IMR-90 (cell line): ENCODE results near the gene KLK6.

Source experiments
- BHLHE40 ChIP-seq: fragments of 150-350 bp; IDR thresholded peaks from 2 replicates; pipeline ENCODE4 v1.6.1; 2016; ENCODE audit warnings: mild to moderate bottlenecking, low read depth, low read length
- CEBPB ChIP-seq: IDR thresholded peaks from 2 replicates; pipeline ENCODE4 v1.6.1; 2012; ENCODE audit warnings: low read depth, low read length, improper control_type of control experiment
- CTCF ChIP-seq: conservative IDR thresholded peaks from 2 replicates; pipeline ENCODE4 v1.5.1; 2012; ENCODE audit warnings: mild to moderate bottlenecking, low read depth, low read length, improper control_type of control experiment
- MAFK ChIP-seq: IDR thresholded peaks from 2 replicates; pipeline ENCODE4 v1.6.1; 2012; ENCODE audit warnings: low read depth, low read length, improper control_type of control experiment
- MAZ ChIP-seq: IDR thresholded peaks from 2 replicates; pipeline ENCODE4 v1.6.1; 2012; ENCODE audit warnings: low read depth, mild to moderate bottlenecking, low read length, improper control_type of control experiment, moderate library complexity, borderline replicate concordance
- MXI1 ChIP-seq: IDR thresholded peaks from 2 replicates; pipeline ENCODE4 v1.6.1; 2012; ENCODE audit warnings: low read depth, mild to moderate bottlenecking, low read length, moderate library complexity, borderline replicate concordance
- NFE2L2 ChIP-seq: fragments of 150-350 bp; IDR thresholded peaks from 2 replicates; pipeline ENCODE4 v1.6.1; 2016; ENCODE audit warnings: low read depth, mild to moderate bottlenecking, low read length
- POLR2A ChIP-seq: IDR thresholded peaks from 2 replicates; pipeline ENCODE4 v1.6.1; 2012; ENCODE audit warnings: mild to moderate bottlenecking, low read depth, low read length
- RAD21 ChIP-seq: IDR thresholded peaks from 2 replicates; pipeline ENCODE4 v1.6.1; 2012; ENCODE audit warnings: low read length, improper control_type of control experiment
- SMC3 ChIP-seq: fragments of 150-350 bp; IDR thresholded peaks from 2 replicates; pipeline ENCODE4 v1.6.1; 2016; ENCODE audit warnings: low read depth, mild to moderate bottlenecking, antibody characterized with exemption, low read length, moderate library complexity
- USF2 ChIP-seq: fragments of 150-350 bp; IDR thresholded peaks from 2 replicates; pipeline ENCODE4 v1.6.1; 2017; ENCODE audit warnings: mild to moderate bottlenecking, antibody characterized with exemption, low read length, low read depth

GRCh38 chr19:50924586-50924985 is 44.8 kb downstream of the KLK6 start:
- no peak for TF ChIP-seq CTCF
- no peak for TF ChIP-seq POLR2A
- no peak for TF ChIP-seq BHLHE40
- TF ChIP-seq CEBPB = no peak
- TF ChIP-seq SMC3 = no peak
- TF ChIP-seq NFE2L2 = no peak
- no peak for TF ChIP-seq MAFK
- TF ChIP-seq MAZ = no peak
- no peak for TF ChIP-seq MXI1
- no peak for TF ChIP-seq RAD21
- TF ChIP-seq USF2 = no peak
